Activated T-cell treated with anti-CD3 and anti-CD28 coated beads for 48 hours (primary cell): ENCODE data around the gene TBC1D22A.

ENCODE experiments used
- DNase-seq: peaks from one replicate; pipeline ENCODE4 v3.0.0-alpha.2; 2020; ENCODE audit warnings: low read depth

TBC1D22A gene

DNA sequence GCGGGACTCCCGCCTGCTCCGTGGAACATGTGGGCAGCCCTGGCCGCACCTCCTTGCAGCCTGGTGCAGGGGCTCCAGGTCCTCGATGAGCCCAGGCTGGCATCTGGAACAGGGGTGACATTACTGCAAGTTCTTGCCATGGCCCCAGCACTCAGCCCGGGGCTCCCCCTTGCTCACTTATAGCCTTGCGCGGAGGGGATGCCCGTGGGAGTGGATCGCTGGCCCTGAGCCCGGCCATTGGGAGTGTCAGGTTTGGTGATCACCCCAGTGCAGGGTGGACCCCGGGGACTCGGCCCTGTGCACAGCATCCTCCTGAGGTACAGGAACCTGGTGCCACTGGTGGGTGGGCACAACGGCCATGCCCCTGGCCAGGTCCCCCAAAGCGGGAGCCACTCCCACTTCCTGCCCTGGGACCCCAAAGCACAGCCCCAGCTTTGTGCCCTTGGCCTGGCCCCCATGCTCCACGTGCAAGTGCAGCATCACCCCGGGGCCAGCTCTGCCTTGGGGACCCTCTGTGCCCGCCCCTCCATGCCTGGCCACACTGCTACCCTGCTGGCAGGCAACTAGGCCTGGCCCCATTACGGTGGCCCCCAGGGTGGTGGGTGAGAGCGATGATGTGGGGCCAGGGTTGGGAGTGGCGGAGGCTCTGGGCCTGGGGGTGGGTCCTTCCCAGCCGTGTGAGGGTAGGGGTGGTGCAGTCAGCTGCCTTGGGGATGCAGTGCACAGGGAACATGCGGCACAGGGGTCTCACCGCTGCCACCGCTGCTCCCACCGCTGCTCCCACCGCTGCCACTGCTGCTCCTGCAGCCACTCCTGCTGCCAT lies 439.8 kb downstream of the TBC1D22A start:
- no peak for DNase-seq

DNA sequence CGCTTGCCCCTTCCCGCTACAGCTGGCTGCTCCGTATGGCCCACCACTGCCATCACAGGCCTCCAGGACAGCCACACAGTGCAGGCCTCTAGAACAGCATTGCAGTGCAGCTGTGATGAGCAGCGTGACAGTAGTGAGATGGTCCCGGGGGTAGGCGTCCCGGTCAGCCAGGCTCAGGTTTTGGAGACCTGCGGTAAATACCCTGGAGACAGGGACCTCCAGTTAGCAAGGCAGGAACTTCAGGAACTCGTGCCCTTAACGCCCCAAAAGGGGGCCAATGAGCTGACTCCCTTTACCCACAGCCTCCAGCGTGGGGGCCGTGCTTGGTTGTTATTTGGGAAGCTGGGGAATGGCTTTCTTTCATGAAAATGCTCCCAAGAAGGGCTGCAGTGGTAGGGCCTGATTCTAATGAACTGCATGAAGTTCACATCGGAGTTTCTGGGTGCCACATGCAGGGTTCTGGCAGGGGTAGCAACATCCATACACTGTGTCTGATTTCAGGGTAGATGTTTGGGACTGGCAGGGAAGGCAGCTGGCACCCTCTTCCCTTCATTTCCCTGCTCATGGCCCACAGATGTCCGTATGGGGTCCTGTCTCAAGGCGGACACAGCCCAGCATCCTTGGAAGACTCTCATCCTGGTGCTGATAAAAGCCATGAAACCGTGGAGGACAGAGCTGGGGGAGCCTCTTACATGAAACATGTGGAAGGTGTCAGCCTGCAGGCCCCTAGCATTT lies 440.5 kb downstream of the TBC1D22A start:
- DNase-seq = no peak

DNA sequence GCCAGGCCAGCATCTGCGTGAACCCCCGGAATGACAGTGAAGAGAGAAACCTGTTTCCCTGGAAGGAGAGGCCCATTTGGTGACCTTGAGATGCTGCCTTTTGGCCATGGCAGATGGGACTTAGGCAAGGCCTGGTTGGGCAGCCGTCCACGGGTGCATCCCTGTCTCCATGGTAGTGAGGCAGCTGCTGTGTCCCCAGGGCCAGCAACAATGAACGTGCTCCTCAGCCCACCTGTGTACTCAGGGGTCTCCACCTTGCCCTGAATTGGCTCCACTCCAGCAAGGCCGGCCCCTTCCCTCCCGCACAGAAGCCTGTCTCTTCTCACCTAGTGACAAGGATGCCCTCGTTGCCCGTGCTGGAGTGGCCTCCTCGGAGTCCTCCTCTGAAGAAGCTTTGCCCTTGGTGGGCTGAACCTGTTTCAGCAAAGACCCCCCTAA lies 441.1 kb downstream of the TBC1D22A start:
- no peak for DNase-seq

DNA sequence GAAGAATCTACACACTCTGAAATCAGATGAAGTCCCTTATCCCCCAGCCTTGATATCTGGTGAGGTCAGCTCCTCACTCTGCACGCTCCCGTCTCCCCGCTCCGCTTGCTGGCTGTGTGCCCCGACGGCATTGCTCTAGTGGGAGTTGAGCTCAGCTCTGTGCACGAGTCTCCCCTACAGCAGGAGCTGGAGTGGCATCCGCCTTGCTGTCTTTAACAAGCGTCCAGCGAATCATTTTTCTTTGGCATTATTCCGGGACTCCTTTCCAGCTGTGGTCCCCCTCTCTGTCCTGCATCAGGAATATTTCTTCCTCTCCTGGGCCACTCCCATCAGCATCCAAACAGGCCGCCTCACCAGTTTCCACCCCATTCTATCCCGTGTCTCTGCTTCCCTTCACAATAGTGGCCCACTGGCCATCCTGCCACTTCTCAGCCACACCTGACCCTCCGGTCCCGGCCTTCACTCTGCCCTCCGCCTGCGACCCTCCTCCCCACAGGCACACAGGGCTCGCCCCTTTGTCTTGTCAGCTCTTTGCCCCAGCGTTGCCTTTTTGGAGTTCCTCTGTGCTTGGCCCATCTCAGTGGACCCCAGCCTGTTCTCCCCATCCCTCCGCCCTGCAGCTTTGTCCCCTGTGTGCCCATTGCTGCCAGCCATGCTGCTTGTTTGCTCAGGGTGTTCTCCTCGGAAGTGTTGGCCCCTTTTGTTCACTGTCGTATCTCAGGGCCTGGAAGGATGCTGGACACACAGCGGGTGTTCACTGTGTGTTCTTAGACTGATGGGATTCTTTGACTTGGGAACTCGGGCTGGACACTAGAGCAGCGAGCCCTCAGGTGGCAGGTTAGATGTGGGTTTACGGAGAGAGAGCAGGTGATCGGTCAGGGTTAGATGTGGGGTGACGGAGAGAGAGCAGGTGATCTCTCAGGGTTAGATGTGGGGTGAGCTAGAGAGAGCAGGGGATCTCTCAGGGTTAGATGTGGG lies 441.8 kb downstream of the TBC1D22A start:
- DNase-seq = no peak

DNA sequence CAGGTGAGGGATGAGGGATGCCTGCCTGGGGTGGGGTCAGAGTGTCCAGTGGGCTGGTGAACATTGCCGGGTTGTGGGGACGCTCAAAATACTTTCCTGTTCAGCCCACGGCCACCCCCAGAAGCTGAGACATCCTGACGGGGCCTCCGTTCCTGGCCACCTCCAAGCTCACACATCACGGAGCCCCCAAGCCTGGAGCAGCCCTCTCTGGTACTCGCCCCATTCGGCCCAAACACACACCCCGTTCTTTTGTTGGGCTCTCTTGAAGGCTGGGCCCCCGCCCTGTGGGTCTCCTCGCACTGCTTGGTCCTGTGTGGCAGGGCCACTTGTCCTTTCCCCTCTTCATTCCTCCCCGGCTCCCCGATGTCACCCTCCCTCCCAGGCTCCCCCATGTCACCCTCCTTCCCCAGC lies 442.6 kb downstream of the TBC1D22A start:
- DNase-seq = no peak

DNA sequence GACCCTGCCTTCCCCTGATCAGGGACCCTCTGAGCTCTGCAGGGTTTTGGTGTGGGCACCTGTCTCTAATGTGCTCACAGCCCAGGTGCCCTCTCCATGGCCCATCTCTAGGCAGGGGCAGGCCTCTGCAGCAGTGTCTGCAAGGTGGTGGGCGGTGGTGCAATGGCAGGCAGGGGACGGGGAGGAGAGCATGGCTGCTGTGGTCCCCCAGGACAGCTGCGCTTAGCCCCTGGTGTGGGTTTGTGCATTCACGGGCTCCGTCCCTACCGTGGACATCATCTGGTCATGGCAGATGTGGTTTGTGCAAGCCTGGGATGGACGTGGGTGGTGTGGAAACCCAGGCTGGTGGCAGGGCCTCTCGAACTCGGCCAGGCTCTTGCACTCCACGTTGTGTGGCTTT lies 443.1 kb downstream of the TBC1D22A start:
- DNase-seq = no peak

DNA sequence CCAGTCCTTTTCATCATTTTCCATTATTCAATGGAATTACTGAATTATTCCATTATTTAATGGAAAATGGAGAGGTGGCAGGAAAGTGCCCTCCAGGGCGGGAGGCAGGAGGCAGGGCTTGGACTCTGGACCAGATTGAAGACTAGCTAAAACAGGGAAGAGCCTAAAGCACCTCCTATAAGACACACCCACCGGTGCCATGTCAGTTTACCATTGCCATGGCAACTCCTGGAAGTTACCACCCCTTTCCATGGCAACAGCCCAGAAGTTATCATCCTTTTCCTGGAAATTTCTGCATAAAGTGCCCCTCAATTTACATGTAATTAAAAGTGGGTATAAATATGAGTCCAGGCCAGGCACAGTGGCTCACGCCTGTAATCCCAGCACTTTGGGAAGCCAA lies 443.7 kb downstream of the TBC1D22A start:
- DNase-seq = no peak

DNA sequence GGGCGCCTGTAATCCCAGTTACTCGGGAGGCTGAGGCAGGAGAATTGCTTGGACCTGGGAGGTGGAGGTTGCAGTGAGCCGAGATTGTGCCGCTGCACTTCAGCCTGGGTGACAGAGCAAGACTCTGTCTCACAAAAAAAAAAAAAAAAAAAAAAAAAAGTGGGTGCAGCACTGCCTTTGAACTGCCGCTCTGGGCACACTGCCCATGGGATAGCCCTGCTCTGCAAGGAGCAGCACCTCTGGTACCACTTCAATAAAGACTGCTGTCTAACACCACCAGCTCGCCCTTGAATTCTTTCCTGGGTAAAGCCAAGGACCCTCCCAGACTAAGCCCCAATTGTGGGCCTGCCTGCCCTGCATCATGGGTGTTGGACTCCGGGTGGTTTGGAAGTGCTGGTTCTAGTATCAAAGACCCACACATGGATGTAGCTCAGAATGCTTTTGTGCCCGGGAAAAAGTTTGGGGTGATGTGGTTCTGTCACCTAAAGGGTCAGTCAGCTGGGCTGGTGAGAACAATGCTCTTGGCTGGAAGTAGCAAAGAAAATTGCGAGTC lies 444.3 kb downstream of the TBC1D22A start:
- no peak for DNase-seq

DNA sequence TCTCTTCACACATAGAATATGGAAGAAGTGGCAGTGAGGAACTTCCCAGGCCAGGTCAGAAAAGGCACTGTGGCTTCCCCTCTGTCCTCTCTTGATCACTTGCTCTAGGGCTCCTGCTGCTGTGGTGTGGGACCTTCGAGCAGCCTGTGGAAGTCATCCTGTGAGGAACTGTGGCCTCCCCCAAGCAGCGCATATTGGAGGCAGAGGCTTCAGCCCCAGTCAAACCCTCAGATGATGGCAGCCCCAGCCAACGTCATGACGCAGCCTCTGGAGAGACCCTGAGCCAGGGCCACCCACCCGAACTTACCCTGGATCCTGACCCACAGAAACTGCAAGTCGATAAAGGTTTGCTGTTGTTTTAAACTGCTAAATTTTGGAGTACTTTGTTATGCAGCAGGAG lies 444.9 kb downstream of the TBC1D22A start:
- no peak for DNase-seq

DNA sequence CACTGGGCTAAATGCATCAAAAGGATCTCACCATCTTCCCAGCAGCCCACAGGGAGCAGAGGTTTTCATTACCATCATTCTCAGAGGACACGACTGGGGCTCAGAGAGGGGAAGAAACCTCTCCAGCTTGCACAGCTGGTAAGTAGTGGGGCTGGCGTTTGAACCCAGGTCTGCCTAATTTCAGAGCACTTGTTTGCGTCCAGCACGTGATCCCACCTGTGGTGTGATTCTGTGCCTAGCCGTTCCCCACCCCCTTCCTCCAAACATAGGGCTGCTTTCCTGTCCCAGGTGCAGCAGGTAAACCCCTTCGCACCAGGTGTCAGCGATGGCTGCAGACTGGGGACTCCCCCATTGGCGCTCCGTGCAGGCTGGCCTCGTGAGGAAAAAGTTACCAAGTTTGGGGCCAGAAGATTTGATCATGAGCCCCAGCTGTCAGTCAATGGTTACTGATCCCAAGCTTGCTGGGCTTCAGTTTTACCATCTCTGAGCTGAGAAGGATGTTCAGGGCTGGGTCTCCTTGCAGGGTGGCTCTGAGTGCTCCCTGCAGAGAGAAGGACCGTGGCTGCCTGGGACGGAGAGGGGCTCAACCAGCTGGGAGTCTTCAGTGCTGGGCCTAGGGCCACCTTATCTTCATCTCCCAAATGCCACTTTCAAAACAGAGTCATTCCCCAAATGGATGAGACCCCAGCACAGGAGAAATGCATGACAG lies 445.6 kb downstream of the TBC1D22A start:
- no peak for DNase-seq

DNA sequence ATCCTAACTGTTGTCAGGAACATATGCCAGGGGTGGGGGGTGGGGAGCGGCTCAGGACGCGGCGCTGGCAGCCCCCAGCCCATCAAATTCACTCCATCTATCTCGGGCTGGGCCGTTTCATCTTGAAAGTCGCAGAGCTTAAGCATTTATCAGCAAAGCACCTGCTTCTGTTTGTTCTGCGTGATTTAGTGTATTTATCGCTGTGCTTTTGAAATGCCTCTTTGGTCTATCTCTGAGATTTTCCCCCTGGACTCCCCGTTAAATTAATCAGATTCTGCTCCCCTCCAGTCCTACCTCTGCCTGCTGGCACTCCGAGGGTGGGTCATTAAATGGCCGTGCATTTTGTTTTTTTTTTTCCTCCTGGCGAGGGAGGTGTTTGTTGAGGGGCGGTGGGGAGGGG lies 446.2 kb downstream of the TBC1D22A start:
- DNase-seq = no peak

DNA sequence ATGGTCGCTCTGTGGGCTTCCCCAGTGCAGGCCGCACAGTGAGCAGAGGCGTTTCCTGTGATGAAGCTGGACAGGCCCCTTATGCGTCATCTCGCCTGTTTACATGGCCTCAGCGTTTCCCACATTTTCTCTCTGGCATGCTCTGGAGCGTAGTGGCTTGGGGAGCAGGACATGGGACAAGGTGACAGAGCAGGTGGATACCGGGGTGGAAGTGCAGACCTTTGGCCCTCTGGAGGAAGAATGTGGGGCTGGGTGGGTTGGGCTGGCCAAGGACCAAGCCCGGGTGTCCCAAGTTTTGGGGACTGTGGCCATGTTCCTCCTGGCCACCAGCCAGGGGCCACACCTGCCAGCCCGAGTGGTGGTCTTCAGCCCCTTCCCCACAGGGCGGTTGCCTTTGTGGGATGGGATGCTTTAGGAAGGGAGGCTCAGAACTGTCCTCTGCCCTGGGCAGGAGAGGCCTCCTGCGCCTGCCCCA lies 446.6 kb downstream of the TBC1D22A start:
- DNase-seq = no peak

DNA sequence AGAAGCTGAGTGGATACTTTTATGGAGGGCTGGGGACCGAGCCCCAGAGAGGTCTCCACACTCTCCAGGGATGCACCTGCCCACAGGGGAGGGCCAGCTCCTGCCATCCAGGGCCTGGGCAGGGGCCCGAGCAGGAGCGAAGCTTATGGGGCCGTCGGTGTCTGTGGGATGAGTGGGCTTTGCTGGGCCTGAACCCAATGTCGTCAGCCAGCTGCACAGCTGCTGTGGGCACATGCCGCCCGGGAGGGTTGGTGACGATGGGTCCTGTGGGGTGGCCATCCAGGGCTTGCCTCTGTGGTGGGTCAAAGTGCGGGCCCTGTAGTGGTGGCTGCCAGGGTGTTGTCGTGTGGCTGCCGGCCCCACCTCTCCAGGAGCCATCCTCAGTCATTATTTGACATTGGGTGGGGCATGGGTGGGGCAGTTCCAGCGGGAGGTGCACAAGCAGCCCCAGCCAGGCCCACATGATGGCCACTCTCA lies 447.1 kb downstream of the TBC1D22A start:
- no peak for DNase-seq

DNA sequence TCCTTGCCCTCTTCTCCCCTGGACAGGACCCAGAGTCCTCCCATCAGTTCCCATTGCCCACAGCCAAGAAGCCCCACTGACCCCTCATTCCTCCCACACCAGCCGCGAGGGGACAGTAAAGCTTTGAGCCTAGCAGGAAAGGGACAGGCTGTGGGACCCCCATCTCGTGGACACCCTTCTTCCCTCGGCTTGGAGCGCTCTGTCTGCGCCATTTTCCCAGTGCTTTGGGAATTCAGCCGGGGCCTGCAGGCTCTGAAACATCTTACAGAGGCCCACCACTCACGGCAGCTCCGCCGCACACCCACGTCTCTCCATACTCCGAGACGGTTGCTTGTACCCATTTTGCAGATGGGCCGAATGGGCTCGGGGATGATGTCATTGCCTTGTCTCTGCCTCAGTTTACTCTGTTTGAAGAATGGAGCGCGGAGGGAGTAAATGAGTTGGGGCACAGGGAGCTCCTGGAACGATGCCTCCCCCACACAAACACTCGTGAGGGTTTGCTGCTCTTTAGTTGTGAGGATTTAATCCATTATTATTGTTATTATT lies 447.7 kb downstream of the TBC1D22A start:
- no peak for DNase-seq

DNA sequence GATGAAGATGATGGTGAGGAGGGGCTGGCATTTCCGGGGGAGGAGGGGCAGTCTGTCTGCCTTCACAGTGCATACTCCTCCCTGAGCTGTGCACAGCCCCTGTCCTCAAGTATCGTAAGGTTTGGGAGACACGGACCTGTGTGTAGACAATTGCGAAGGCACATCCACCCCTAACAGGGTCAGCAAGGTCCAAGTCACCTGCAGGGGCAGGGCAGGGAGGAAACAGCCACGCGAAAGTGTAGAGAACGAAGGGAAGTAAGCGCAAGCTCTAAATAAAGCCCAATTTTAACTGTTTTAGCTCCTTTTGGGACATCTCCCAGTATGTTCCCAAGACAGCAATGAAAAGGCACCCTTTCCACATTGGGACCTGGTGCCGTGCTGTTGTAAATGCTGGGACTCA lies 448.2 kb downstream of the TBC1D22A start:
- no peak for DNase-seq

DNA sequence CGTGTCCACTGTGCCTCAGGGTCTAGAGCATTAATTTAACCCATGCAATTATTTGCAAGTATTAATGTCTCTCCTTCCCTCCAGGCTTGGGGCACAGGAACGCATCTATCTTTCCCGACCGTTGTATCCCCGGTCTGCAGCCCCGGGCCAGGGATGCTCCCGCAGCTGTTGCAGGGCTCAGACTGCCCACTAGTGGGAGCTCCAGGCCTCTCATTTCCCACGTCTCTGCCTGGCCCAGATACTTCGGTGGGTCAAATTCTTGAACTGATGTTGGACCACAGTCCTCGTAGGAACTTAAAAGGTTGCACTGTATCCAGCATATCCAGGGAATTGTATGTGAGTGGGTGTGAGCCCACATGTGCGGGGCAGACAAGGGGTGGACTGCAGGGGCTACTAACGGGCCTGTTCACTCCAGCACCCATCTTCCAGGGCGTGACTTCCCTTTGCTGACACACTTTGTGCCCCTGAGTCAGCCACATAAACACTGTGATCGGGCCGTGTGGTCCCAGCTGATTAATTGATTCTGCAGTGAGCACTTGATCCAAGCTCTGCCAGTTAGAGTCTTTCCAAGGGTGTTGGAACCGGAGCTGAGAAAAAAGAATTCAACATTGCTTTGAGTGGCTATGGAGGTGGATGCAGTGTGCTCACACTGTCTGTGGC lies 451.3 kb downstream of the TBC1D22A start:
- DNase-seq = peak; percentile 51

DNA sequence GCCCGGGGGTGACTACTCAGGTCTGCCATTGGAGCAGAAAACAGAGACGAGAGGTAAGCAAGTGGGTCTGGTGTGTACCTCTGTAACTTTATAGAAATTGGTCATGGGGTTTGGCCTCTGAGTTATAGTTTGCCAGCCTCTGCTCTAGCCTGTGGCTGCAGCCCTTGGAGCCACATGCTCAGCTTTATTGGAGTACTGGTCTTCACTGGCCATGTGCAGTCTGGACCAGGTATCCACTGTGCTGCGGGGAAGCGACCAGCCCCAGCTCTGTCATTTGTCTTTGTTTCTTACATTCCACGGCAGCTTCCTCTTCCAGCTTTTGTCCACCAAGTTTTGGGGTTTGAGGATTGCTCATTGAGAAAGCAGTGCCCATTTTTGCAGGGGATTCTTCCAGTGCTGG lies 453.4 kb downstream of the TBC1D22A start:
- DNase-seq = no peak

DNA sequence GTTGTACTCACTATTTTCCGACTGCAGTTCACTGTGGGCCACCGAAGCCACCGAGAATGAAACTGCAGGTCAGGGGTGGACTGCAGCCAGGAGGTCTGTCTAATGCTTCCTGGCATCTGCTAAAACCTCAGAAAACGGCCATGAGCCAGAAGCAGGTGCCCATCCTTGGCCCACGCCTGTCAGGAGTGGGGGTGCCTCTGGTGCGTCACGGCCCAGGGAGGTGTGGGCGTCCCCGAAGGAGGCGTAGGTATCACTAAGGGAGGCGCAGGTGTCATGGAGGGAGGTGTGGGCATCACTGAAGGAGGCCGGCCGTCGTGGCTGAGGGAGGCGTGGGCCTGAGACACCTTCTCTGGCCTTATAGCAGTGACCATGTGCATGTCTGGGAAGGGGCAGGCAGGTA lies 456.2 kb downstream of the TBC1D22A start:
- no peak for DNase-seq

DNA sequence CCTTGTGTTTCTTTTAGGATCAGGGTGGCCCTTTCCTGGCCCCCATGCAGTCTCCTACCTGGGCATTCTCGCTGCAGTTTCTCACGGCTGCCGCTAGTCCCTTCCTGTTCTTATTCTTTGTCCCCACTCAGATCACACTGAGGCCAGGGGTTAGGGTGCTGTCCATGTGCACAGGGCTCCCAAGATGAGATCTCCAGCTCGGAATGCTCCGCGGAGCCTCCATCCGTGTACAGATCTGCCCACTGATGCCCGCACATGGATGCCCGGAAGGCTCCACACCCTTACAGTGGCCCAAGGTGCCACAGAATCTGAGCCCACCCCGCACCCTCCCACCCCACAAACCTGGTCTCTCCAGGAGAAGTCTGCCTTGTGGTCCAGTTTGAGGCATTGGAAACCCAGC lies 457.3 kb downstream of the TBC1D22A start:
- DNase-seq = no peak

DNA sequence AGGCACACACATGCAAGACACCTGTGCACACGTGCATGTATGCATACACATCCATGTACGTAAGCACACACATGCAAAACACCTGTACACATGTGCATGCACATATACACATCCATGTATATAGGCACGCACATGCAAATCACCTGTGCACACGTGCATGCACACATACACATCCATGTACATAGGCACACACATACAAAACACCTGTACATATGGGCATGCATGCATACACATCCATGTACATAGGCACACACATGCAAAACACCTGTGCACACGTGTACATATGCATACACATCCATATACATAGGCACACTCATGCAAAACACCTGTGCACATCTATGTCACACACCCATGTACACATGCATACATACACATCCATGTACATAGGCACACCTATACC lies 458.3 kb downstream of the TBC1D22A start:
- no peak for DNase-seq
